ENCODE measurements around the gene DNAH7. TPM values are rescaled to one million over a fixed set of nuclear protein-coding genes. Genes with fewer than 3 reads are reported as not detected.

DNAH7 gene
- total and polyA plus RNA-seq, 2 of the 8 experiments (the other 6 are each of a cell fraction or from before 2014, with no cell fraction given) = 0.07 to 0.08 TPM

- TF ChIP-seq CHD7 (IDR thresholded peaks at IDR 0.05; ENCODE audit: insufficient replicate concordance, low read length) (no peak), E2F6 (IDR thresholded peaks at IDR 0.05) (no peak)
Measured at GRCh38 chr2:195903956-195904355, 164.7 kb downstream of the DNAH7 start (continued).
